ENCODE results near the gene MT1A. TPM values are rescaled to one million over a fixed set of nuclear protein-coding genes. Genes with fewer than 3 reads are reported as not detected.

MT1A gene
- total and polyA plus RNA-seq, 2 donors (not counting 3 experiments of a cell fraction or from before 2014, with no cell fraction given) = 6.5 to 8.4 TPM

GRCh38 chr16:56641166-56641565 is 2.7 kb downstream of the MT1A start:
- no peak for DNase-seq (ENCODE audit: low read depth, low spot score)
- H3K27ac ChIP-seq (ENCODE audit: insufficient read depth, low read depth, low read length) = no peak overlapping the region
- dilution Hi-C loops (cut with MboI; ENCODE audit: extremely low pct_ligation_motif_present, low sequenced_read_pairs) (no loop called here), intact Hi-C loops (cut with micrococcal nuclease) (no loop called here)
- FAIRE-seq = no peak
- H3K36me3 ChIP-seq (ENCODE audit: control insufficient read depth in 2 of 2, extremely low read depth in 1 of 2, insufficient read depth in 2 of 2, low read length in 2 of 2) = no peaks in the 10 kb centered on the region
- peaks cover 35 to 50% of the 10 kb centered on the region in 2 experiments for H3K27me3 ChIP-seq (ENCODE audit: control insufficient read depth in 2 of 2, insufficient read depth in 2 of 2, low read length in 2 of 2)
- H3K4me2 ChIP-seq (ENCODE audit: insufficient read depth, low read length) = no peak overlapping the region
- no peak for TF ChIP-seq JUN (IDR thresholded peaks at IDR 0.05; ENCODE audit: borderline replicate concordance, insufficient read depth, insufficient read length, low read depth)
- no peak for TF ChIP-seq POLR2A (IDR thresholded peaks at IDR 0.05; ENCODE audit: low read depth, low read length)
- TF ChIP-seq EZH2 (IDR thresholded peaks at IDR 0.05; ENCODE audit: borderline replicate concordance, low read depth, low read length, severe bottlenecking) = no peak
- no peak for TF ChIP-seq MYC (IDR thresholded peaks at IDR 0.05; ENCODE audit: low read depth, low read length)
- no peak for TF ChIP-seq GATA2 (IDR thresholded peaks at IDR 0.05; ENCODE audit: insufficient read depth, insufficient read length, low read depth, low read length)
- TF ChIP-seq POLR2AphosphoS5 (IDR thresholded peaks at IDR 0.05; ENCODE audit: insufficient read depth, low read depth, low read length) = no peak
- no peak for TF ChIP-seq FOS (IDR thresholded peaks at IDR 0.05; ENCODE audit: borderline replicate concordance, insufficient read depth, low read length)
- no peak for TF ChIP-seq MAX (IDR thresholded peaks at IDR 0.05; ENCODE audit: insufficient read depth, insufficient read length)
- TF ChIP-seq CTCF (IDR thresholded peaks at IDR 0.05; ENCODE audit: extremely low read depth in 1 of 2, insufficient read depth in 1 of 2, low read depth in 1 of 2, low read length in 2 of 2) = no peak
- no TSS peak for BruUV-seq (replicated peaks)
- H2AFZ ChIP-seq (ENCODE audit: low read depth, low read length) = no peak overlapping the region
- POLR2A ChIA-PET = no interaction called here
- H3K9me1 ChIP-seq (replicated peaks; ENCODE audit: control insufficient read depth, extremely low read depth, insufficient read depth, low read length) = no peaks in the 10 kb centered on the region
- CTCF ChIA-PET = interaction anchor here (1.4 to 2.3 kb wide), 2 partner anchors 41 to 61 kb away, joined by 5 to 8 read pairs; no protein-coding TSS in a partner anchor
- no peak overlapping the region for H3K9ac ChIP-seq (replicated peaks; ENCODE audit: extremely low read depth, insufficient read depth, low read length)
- H3K9me3 ChIP-seq (replicated peaks; ENCODE audit: control insufficient read depth, insufficient read depth, low read length) = no peaks in the 10 kb centered on the region
- H3K4me3 ChIP-seq (replicated peaks in 1 of 3; ENCODE audit: insufficient read depth in 1 of 3, low read depth in 1 of 3, low read length in 3 of 3) = no peak overlapping the region
- no peaks in the 10 kb centered on the region for H3K79me2 ChIP-seq (ENCODE audit: control insufficient read depth, insufficient read depth, low read length)
- no peaks in the 10 kb centered on the region for H4K20me1 ChIP-seq (replicated peaks; ENCODE audit: control insufficient read depth, extremely low read depth, insufficient read depth, low read length)
- H3K4me1 ChIP-seq (ENCODE audit: control insufficient read depth, extremely low read depth, insufficient read depth, low read length) = peaks cover 10% of the 10 kb centered on the region
